Gastrocnemius medialis (tissue), 4 donors: Measurements from ENCODE around the gene FOXE1.

Source experiments
- POLR2A ChIP-seq, 2 donors: fragments of 450-650 bp; IDR thresholded peaks; one replicate each; pipeline ENCODE4 v1.6.1; 2017; ENCODE audit warnings: antibody characterized with exemption in 2 of 2, mild to moderate bottlenecking in 2 of 2, moderate library complexity in 2 of 2
- TF ChIP-seq, protein P1 (sequence below), 5 experiments: fragments of 450-650 bp in 3 of 5; fragments of 200-600 bp in 2 of 5; sonication (generic) in 2 of 5; IDR thresholded peaks in 4 of 5; conservative IDR thresholded peaks in 1 of 5; 1 replicate in 4 of 5; 2 replicates in 1 of 5; pipeline ENCODE4 v1.5.1; 2016 to 2019; ENCODE audit warnings: antibody characterized with exemption in 5 of 5, mild to moderate bottlenecking in 3 of 5, moderate library complexity in 3 of 5

DNA sequence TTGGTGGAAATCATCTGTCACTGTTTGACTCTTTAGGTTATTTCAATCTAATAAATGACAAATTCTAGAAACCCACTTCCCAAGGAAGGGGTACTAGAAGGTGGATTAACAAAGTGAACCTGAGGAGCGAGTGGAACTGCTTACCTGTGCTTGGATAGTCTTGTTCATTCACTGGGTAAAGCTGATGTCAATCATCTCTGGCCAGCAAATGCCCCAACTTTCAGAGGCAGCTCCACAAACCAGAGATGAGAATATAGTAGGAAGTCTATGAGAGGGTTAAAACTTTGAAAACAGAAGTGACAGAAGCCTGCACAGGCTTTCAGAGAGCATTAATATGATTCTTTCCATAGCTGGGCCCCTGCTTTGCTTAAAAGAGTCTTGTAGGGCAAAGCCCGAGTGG, 7.3 kb upstream of the FOXE1 start:
- TF ChIP-seq, protein P1, sequence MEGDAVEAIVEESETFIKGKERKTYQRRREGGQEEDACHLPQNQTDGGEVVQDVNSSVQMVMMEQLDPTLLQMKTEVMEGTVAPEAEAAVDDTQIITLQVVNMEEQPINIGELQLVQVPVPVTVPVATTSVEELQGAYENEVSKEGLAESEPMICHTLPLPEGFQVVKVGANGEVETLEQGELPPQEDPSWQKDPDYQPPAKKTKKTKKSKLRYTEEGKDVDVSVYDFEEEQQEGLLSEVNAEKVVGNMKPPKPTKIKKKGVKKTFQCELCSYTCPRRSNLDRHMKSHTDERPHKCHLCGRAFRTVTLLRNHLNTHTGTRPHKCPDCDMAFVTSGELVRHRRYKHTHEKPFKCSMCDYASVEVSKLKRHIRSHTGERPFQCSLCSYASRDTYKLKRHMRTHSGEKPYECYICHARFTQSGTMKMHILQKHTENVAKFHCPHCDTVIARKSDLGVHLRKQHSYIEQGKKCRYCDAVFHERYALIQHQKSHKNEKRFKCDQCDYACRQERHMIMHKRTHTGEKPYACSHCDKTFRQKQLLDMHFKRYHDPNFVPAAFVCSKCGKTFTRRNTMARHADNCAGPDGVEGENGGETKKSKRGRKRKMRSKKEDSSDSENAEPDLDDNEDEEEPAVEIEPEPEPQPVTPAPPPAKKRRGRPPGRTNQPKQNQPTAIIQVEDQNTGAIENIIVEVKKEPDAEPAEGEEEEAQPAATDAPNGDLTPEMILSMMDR (IDR thresholded peaks at IDR 0.05 in 4 of 5, conservative IDR thresholded peaks at IDR 0.05 in 1 of 5), result no peak
- TF ChIP-seq POLR2A (IDR thresholded peaks at IDR 0.05), result no peak
